ENCODE data around the gene SPINK7.
A peak's percentile ranks its signal among the peaks of the same experiment; 100 is the strongest.
"Not testable (repeated sequence)": the region's sequence is repeated elsewhere in the genome, so short reads cannot be mapped to it uniquely, and the experiment has no call there.

The SPINK7 gene

DNA sequence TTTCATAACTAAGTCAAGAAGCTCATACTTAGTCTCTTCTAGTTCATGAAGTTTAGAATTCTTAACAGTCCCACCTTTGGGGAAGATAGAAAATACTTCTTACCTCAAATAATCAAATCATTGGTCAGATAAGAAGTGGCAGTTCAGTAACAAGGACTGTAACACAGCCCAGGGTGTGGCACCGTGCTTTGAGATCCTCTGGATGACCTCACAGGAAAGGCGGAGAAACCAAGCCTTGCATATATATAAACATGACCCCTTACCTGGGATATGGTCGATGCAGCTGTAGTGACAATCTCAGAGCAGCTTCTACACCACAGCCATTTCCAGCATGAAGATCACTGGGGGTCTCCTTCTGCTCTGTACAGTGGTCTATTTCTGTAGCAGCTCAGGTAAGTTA lies at the start of gene SPINK7:
Gene SPINK7 (plus strand): TSS at position 271 of the 400 bp plus-strand sequence. CDS start 61 bp downstream, at position 332.
- DNase-seq, result no peak

DNA sequence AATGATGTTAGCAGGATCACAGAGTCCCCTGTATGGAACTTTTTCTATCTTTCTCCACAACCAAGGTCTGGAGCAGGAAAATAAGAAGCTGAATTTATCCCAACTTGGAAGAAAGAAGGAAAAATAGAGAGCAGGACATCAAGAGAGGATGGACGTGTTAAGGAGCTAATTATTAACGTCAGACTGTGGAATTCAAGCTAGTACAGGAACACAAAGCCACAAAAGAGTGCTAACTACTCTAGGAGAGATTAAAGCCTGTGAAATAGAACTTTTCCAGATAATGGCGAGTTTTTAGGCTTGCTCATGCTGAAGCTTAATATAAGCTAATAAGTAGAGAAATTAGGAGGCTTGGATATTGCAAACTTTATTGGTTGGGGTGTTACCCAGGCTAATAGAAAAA lies 44.3 kb upstream of the SPINK7 start:
- no peak for DNase-seq

DNA sequence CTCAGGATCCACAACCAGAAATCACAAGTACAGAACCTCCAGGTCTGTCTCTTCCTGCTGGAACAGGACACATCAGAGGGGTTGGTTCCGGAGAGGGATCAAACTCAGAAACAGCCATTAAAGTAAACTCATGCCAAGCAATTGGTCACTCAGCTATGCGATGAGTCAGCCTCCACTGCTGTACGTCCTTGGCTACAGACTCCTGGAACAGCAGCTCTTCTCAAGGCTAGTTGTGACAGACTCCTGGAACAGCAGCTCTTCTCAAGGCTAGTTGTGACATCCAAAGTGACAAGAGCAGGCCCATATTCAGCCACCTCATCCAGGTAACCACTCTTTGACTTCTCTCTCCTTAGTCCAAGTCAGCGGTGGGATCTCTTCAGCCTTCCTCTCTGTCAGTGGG lies 43.7 kb upstream of the SPINK7 start, which contains the start of gene SPINK13:
Gene SPINK13 (plus strand): TSS at position 229 of the 400 bp plus-strand sequence. CDS start 1,279 bp downstream, outside the sequence.
- peak; percentile 27 for DNase-seq

DNA sequence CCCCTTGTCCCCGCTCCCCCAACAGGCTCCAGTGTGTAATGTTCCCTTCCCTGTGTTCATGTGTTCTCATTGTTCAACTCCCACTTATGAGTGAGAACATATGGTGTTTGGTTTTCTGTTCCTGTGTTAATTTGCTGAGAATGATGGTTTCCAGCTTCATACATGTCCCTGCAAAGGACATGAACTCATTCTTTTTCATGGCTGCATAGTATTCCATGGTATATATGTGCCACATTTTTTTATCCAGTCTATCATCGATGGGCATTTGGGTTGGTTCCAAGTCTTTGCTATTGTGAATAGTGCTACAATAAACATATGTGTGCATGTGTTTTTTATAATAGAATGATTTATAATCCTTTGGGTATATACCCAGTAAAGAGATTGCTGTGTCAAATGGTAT lies 37.1 kb upstream of the SPINK7 start:
- DNase-seq, result not testable (repeated sequence)

DNA sequence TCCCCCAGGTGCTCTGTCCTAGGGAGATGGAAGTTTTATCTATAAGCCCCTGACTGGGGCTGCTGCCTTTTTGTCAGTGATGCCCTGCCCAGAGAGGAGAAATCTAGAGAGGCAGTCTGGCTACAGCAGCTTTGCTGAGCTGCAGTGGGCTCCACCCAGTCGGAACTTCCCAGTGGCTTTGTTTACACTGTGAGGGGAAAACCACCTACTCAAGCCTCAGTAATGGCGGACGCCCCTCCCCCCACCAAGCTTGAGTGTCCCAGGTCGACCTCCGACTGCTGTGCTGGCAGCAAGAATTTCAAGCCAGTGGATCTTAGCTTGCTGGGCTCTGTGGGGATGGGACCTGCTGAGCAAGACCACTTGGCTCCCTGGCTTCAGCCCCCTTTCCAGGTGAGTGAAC lies 31.3 kb upstream of the SPINK7 start:
- DNase-seq, result not testable (repeated sequence)

DNA sequence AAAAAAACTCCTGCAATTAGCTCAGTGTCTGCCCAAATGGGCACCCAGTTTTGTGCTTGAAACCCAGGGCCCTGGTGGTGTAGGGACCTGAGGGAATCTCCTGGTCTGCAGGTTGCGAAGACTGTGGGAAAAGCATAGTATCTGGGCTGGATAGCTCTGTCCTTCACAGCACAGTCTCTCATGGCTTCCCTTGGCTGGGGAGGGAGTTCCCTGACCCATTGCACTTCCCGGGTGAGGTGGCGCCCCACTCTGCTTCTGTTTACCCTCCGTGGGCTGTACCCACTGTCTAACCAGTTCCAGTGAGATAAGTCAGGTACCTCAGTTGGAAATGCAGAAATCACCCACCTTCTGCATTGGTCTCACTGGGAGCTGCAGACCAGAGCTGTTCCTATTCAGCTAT lies 30.9 kb upstream of the SPINK7 start:
- DNase-seq, result not testable (repeated sequence)

DNA sequence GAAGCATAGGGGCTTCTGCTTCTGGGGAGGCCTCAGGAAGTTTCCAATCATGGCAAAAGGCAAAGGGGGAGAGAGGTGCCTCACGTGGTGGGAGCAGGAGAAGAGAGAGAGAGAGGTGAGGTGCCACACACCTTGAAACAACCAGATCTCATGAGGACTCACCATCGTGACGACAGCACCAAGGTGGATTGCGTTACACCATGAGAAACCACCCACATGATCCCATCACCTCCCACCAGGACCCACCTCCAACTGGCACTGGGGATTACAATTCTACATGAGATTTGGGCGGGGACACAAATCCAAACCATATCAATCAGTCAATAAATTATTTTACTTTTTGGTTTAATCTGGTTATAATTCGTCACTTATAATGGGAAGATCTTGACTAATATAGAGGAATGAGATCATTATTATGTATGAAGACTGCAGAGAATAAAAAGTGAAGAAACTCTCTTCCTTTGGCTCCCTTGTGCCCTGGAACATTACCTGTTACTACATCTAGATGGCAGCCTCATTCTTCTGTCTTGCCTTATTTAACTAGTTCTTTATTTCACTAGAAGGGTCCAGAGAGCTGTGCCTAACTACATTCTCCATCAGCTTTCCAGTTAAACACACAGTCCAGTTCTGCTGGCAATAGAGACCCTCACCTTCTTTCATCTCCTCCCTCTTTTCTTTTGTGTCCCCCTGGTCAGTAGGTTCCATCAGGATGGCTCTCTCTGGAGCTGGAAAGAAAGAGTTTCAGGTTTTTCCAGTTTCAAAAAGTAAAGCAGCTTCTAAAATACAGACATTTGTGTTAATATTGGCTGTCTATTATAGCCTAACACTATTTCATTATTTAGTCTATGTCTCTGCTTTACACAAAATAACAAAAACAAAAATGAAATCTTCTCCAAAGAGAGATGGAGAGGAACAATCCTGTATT lies 21.7 kb upstream of the SPINK7 start:
- no peak for DNase-seq

DNA sequence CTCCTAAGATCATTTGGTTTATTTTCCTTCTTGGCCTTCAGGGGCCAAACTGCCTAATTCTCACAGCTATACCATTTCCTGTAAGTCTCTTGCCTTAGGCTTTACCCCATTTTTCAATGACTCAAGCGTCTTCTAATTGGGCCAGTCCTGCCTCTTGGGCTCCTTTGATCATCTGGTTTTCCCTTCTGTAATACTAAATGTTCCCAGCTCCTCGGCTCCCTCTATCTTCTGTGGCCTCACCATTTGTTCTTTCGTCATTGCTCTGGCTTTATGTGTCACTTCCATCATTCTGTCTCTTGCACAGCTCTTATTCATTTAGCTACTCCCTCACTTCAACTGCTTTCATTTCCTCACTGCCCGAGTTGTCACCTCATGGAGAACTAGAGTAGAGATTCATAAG lies 14.5 kb upstream of the SPINK7 start:
- no peak for DNase-seq

DNA sequence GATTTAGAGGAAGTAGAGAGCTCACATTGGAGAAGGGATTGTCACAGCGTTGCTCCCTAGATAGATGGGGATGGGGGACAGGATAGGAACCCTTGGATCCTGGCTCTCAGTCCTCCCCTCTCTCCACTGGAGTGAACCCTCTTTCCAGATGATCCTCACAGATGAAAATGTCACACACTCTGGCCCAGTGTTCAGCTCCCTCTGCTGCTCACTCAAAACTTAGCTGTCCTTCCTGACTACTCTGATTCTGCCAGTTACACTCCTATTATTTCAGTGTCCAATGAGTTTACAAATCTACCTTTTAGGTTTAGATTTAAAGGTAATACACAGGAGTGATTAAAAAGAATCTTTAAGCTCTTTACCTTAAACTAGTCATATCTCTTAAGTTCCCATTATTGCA lies 5.8 kb upstream of the SPINK7 start:
- DNase-seq, result no peak

DNA sequence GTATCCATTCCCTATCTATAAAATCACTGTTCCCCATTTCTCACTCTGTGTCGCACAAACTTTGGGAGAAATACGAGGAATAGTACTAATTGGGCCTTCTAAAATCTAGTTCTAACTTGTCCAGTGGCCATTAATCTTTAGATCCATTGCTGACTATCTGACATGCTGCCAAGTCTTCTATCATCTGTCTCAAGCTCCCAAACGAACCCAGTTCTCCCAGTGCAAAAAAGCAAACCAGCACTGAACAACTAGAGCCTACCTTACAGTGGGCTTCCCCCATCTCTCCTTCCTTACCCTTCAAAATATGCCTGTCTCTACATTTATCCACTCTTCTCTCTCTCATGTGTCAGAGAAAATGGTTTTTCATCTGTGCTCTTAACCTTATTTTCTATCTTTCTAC lies 3.2 kb upstream of the SPINK7 start:
- DNase-seq, result no peak

DNA sequence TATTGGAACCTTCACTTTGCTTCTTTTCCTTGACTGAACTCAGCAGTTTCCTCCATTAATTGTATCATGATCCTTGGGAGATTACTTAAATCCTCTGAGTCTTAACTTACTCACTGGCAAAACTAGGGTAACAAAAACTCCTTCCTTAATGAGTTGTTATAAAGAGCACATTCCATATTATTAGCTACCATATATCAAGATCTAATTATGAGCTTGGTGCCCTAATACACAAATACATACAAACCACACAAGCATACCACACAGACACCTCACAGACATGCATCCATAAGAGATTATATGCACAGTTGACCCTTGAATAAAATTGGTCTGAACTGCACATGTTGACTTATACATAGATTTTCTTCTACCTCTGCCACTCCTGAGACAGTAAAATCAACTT lies 2.5 kb upstream of the SPINK7 start:
- no peak for DNase-seq

DNA sequence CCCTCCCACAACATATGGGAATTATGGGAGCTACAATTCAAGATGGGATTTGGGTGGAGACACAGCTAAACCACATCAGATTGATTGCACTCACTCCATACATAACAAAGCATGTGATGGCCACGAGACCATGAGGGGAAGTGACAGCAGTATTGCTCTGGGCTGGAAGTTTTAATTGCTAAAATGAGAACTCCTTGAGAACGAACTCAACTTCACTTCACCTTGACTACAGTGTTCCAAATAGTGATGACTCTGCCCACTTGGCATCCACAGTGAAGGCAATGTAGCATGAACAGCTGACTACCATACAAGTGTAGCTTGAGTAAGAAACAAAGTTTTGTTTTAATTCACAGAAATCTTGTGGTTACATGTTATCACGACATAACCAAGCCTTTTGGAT lies 739 bp upstream of the SPINK7 start:
- DNase-seq, result no peak

DNA sequence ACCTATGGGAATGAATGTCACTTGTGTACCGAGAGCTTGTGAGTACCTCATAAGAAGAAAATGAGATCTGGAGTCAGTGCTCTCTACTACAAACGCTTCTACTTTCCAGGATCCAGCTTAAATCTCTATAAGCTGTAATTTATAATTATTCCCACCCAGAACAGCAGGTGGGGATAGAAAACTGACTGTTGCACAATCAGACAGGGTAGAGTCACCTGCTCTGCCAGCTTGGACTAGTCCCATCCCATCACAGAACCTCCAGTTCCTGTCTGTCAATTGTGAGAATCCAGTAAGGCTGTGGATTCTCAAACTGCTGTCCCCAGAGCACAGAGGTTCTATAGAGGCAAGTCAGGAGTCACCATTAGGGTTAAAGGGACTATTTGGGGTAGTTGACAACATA lies 2.0 kb downstream of the SPINK7 start:
- DNase-seq, result no peak

DNA sequence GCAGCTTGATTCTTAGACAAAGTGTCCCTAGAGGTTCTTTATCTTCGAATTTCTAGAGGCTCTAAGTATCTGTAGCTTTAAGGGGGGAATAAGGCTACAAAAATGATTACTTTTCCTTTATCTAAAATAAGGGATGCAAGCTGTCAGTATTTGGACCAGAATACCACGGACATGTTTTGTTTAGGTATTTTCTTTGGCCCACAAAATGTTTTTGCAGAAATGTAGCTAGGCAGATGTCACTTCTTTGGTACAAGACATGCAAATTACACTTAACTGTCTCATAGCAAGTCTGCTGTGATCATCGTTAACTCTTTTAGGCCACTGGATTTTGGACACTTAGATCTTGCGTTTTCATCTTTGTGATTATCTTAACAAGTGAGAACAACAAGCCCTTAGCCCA lies 2.5 kb downstream of the SPINK7 start:
- DNase-seq, result no peak

DNA sequence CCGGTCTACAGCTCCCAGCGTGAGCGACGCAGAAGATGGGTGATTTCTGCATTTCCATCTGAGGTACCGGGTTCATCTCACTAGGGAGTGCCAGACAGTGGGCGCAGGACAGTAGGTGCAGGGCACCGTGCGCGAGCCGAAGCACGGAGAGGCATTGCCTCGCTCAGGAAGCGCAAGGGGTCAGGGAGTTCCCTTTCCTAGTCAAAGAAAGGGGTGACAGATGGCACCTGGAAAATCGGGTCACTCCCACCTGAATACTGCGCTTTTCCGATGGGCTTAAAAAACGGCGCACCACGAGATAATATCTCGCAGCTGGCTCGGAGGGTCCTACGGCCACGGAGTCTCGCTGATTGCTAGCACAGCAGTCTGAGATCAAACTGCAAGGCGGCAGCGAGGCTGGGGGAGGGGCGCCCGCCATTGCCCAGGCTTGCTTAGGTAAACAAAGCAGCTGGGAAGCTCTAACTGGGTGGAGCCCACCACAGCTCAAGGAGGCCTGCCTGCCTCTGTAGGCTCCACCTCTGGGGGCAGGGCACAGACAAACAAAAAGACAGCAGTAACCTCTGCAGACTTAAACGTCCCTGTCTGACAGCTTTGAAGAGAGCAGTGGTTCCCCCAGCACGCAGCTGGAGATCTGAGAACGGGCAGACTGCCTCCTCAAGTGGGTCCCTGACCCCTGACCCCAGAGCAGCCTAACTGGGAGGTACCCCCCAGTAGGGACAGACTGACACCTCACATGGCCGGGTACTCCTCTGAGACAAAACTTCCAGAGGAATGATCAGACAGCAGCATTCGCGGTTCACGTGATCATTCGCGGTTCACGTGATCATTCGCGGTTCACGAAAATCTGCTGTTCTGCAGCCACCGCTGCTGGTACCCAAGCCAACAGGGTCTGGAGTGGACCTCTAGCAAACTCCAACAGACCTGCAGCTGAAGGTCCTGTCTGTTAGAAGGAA lies 8.1 kb downstream of the SPINK7 start:
- DNase-seq, result peak; percentile 69

DNA sequence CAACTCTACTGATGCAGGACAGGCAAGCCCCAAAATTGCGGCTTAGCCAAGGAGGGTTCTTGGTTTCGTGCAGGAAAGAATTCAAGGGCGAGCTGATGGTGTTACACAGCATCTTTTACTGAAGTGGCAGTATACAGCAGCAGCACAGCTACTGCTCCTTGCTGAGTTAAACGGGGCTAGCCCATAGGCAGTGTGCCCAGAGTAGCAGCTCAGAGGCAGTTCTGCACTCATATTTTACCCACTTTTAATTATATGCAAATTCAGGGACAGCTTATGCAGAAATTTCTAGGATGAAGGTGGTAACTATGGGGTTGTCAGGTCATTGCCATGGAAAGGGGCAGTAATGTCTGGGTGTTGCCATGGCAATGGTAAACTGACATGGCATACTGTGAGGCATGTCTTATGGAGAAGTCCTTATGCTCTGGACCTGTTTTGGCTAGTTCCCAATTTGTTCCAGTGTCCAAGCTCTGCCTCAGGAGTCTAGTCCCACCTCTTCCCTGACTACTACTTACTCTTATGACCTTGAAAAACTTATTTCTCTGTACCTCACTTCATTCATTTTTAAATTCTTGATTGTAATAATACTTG lies 21.1 kb downstream of the SPINK7 start:
- no peak for DNase-seq

DNA sequence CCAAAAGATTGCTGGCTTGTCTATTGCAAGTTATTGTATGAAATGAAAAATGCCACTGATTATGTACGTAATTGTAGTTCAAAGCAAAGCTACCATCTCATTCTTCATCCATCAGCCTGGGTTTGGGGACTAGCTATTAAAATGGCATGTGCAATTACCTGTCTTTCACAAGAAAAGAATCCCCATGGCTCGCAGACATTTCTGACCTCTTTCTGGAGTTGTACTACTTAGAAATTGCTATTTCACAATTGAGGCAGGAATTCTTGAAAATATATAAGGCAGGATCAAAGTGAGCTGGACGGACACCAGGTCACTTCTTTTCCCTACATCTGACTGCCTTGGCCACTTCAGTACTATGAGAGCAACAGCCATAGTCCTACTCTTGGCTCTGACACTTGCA lies 23.0 kb downstream of the SPINK7 start, which contains the start of gene SPINK9:
Gene SPINK9 (plus strand): TSS at position 301 of the 400 bp plus-strand sequence. CDS start 55 bp downstream, at position 356.
- DNase-seq, result no peak

DNA sequence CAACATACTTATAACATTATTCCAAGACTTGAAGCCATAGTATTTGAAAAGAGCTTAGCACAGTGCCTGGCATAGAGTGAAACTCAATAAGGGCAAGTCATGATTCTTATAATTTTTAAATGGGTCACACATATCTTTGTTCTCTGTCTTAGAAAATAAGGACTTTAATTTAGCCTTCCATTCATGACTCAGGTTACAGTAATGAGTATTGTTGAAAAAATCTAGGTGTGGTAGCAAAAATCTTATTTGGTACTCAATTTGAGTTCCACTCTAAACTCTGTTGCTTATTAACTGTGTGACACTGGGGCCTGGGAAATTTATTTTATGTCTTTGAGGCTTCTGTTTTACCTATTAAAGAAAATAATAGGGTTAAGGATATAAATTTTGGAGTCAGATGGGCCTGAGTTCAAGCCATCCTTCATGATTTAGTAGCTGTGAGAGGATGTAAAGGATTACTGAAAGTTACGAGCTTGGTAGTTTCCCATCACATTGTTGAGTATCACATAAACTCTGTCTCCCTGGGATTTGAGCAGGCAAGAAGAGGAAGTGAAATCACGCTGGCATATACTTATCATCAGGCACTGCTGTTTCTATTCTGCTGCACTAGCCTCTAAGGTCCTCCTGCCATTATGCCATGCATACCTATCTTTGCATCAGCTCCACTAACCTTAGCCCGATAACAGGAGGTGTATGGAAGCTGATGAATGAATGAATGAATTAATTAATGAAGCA lies 24.6 kb downstream of the SPINK7 start:
- no peak for DNase-seq

DNA sequence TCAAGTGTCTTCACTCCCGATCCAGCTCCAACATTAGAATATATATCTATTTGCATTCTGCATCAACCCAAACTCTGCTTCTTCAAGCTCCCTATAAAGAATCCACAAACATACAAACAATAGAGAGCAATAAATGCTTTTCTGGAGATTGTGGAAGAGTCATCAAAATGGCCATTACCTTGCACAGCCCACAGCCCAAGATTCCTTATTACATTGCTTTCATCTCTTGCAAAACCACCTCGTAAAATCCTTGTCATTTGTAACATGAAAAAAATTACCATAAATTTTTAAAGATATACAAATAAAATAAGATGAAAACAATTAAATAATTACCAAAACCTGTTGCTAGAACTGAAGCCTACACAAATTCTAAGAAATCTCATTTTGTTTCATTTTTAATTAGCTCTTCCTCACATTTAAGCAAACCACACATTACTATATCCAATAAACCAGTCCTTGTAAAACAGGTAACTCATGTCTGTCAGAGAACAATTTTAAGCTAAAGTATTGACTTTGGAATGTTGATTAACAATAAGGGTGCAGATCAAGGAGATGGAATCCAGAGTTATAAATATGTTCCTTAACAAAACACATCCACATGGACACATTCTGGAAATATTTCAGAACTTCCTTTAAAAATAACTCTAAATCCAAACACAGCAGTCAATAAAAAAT lies 30.3 kb downstream of the SPINK7 start:
- DNase-seq, result no peak

DNA sequence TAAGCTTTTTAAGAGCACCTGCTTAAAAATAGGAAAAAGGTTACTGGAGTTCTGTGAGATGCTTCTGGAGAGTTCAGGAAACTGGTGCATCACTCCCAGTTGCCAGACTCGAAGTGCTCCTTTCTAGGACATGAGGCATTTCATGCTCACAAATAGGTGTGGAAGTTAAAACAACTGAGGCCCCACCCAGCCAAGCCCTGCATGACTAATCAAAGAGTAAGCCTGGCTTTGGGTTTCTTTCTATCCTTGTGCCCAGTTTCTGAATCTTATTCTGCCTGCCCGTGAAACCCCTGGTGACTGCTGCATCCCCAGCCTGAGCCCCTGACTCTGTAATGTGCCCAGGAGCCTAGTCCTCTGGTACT lies 30.8 kb downstream of the SPINK7 start:
- DNase-seq, result no peak

DNA sequence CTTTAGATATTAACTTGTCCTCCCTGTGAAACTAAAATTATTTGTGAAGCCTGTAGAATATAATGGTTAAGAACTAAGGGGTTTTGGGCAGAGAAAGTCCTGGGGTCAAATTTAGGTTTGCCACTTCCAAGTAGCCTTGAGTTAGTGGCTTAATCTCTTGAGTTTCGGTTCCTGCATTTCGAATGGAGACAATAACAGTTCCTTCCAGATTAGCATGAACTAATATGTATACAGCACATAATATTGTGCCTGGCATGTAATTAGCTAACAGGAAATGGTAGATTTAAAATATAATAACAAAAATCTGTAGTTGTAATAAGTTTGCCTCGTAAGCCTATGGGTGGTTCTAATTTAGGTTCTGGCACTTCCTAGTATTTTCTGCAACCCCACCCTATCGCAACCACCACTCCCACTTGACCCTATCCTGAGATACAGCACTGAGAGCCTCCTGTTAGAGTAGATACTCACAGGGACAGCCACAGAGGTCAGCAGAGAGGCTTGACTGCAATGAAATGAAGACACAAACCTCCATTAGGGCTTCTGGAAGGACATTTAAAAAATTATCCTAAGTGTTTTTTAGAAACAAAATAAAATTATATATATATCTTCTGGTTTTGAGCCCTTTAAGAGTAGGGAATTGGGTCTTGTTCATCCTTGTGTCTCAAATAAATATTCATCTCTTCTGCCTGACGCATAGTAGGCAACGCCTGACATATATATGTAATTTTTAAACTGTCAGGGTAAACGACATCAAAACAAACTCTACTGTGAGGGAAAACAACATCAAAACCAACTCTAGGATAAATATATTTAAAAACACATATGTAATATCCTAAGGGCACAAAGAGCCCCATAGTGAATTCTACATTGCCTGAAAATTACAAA lies 31.6 kb downstream of the SPINK7 start:
- no peak for DNase-seq

Data from activated effector memory CD4-positive, alpha-beta T cell treated with anti-CD3 and anti-CD28 coated beads, Interleukin-2, amount 50 U/mL, for 16 hours (primary cell).